Occipital lobe (tissue), 2 donors: ENCODE results near the gene KCTD15. TPM values are rescaled to one million over a fixed set of nuclear protein-coding genes. Genes with fewer than 3 reads are reported as not detected.

ENCODE experiments used
- DNase-seq: peaks from one replicate; lab custom pipeline; 2025; lab: John Stamatoyannopoulos, UW
- total RNA-seq: library from RNA; depleted of rRNA; stranded (reverse); fragments of >200 nt; gene quantifications from one replicate; pipeline ENCODE4 v1.2.3, GENCODE V29; 2014

The KCTD15 gene
- total RNA-seq, 1 donor from 2014 or later: 85.5 TPM

DNA sequence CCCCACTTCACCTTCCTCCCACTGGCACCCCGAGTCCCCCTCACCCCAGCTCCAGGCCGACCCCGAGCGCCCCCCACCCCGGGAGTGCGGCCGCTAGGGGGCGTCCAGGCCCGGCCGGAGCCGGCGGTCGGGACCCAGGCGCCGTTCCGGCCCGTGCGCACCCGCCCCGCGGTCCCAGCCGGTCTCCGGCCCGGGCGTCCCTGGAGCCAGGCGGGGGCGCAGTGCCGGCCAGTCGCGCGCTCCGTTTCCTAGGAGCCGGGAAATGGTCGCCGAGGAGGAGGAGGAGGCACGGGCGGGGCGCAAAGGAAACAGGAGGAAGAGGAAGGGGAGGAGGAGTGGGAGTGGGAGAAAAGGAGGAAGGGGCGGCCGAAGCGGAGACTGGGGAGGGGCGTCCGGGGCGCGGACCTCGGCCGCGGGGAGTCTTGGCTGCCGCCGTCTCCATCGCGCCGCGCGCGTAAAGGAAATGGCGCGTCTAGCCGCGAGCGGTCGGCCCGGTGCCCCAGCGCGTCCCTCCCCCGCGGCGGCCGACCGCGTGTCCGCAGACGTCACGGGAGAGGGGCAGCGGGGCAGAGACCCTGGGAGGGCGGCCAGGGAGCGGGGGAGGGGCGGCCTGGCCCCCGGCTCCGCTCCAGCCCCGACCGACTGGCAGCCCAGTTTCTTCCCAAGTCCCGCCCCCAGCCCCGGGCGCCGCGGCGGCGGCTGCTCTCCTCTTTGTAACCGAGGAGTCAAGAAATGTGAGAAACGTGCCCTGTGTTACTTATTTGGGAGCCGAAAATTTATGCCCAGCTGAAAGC lies 1.1 kb upstream of the KCTD15 start:
- DNase-seq: peak; percentile 39

DNA sequence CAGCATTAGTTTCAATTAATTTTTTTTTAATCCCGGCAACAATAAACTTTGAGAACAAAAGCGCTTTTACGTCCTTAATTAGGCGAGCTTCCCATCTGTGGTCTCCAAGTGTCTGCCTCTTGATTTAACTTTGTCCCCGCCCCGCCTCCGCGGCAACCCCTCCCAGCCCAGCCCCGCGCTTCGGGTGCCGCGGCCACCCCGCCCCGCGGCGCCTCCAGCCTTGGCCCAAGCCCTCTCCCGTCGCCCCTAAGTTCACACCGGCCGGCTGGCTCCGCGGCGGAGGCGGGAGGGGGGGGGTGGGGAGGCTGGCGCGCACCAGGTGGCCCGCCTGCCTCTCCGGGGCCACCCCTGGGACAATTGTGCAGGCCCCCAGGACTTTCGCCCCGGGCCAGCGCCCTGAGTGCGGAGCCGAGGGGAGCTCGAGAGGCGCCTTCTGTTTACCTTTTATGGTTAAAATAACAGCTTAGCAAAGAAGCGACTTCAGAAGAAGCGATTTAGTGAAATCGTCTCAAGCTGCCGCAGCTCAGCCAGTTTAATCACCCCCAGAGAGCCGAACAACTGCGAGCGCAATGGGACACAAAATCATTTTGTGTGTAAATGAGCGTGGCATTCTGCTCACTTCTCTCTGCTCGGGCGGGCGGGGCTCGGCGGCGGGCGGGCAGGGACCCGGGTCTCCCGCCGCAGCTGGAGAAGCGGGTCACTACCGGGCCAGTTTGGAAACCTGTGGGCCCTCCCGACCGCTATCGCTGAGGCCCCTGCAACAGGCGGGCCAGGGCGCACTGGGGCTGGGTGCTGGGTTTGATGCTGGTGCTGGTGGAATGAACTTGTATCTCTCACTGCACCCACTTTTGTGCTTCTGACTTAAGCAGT lies 1.4 kb downstream of the KCTD15 start:
- DNase-seq: no peak

DNA sequence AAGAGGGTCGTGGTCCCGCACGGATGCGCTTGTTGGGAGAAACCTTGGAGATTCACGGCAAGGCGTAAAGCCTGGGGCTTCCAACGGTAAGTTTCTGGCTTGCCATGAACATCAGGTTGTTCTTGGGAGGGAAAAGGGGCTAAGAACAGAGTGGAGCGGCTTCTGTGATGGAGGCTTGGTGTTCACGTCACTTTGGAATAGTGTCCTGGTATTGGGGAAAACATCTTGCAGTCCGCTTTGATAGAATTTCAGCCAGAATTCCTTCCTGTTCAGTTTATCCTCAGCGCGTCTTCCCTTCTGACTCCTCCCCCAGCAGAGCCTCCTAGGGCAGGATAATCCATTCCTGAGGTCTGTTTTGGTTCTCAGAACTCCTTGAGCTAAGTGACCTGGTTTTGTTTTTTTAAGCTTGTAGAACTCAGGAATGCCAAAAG lies 2.0 kb downstream of the KCTD15 start:
- no peak for DNase-seq

GRCh38 chr19:33799476-33799875 lies 2.8 kb downstream of the KCTD15 start:
- DNase-seq: no peak

- DNase-seq: no peak
Measured at GRCh38 chr19:33800012-33800680, 3.5 kb downstream of the KCTD15 start.

- no peak for DNase-seq
Measured at GRCh38 chr19:33801411-33801810, 4.7 kb downstream of the KCTD15 start.

- DNase-seq: no peak
Measured at GRCh38 chr19:33802001-33802400, 5.3 kb downstream of the KCTD15 start.

- no peak for DNase-seq
Measured at GRCh38 chr19:33802801-33803200, 6.1 kb downstream of the KCTD15 start.

- no peak for DNase-seq
Measured at GRCh38 chr19:33803383-33803782, 6.7 kb downstream of the KCTD15 start.

DNA sequence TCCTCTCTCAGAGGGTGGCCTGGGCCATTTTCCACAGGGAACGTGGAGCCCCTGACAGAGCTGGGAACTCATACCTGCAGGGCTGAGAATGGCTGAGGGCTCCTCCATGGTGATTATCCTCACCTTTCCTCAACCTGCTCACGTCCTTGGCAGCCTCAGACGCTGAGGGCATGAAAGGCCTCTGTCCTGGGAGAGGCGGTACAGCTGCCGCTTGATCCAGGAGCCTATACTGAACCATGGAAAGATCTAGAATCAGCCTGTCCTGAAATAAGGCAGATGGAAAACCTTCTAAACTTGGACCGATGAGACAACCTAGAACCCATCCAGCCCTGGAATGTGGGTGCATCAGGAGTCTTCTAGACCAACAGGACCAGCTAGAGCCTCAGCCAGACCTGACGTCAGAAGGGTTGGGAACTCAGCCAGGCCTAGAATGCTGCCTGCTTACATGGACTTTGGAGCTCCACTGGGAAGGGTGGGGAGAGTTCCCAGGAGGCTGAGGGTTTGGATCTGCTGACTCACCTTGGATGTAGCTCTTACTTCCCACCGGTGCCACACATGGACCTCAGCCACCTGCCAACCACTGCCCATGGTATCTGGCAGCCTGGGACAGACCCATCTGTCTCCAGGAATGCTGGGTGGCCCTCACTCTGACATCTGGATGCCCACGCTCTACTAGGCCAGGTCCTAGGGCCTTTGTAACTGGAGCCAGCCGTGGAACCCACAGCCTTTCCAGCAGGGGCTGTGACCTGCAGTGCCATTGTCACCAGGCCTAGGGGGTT lies 7.5 kb downstream of the KCTD15 start:
- no peak for DNase-seq

- no peak for DNase-seq
Measured at GRCh38 chr19:33805313-33805712, 8.6 kb downstream of the KCTD15 start.

DNA sequence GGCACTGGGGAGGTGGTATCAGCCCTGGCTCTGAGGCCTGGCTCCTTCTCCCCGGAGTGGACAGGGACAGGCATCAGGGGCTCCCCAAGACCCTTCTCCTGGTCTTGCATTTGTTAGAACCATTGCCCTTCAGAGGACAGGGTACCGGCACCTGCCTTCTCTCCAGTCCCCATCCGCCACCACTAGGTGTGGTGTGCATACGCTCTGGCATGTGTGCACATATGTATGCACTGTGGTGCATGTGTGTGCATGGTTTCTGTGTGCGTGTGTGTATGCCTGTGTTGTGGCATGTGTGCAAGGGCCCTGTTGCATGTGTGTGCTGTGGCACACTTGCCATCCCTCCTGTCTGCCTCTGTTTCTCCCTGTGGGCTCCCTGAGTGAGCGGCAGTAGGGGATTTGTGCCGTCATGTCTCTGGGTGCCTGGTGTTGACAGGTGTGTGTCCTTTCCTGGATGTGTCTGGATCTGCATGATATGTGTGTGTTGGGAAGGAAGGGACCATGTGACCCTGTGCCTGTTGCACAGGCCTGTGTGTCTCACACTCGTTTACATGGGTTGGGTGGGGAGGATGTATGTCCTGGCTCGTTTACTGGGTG lies 9.3 kb downstream of the KCTD15 start:
- no peak for DNase-seq

GRCh38 chr19:33806434-33806881 lies 9.8 kb downstream of the KCTD15 start:
- DNase-seq: no peak

- no peak for DNase-seq
Measured at GRCh38 chr19:33808399-33808798, 11.7 kb downstream of the KCTD15 start.

GRCh38 chr19:33809960-33810359 lies 13.3 kb downstream of the KCTD15 start:
- DNase-seq: no peak

GRCh38 chr19:33810821-33811220 lies 14.2 kb downstream of the KCTD15 start:
- no peak for DNase-seq

GRCh38 chr19:33811246-33811645 lies 14.6 kb downstream of the KCTD15 start:
- DNase-seq: no peak

GRCh38 chr19:33811736-33812387 lies 15.2 kb downstream of the KCTD15 start:
- no peak for DNase-seq

DNA sequence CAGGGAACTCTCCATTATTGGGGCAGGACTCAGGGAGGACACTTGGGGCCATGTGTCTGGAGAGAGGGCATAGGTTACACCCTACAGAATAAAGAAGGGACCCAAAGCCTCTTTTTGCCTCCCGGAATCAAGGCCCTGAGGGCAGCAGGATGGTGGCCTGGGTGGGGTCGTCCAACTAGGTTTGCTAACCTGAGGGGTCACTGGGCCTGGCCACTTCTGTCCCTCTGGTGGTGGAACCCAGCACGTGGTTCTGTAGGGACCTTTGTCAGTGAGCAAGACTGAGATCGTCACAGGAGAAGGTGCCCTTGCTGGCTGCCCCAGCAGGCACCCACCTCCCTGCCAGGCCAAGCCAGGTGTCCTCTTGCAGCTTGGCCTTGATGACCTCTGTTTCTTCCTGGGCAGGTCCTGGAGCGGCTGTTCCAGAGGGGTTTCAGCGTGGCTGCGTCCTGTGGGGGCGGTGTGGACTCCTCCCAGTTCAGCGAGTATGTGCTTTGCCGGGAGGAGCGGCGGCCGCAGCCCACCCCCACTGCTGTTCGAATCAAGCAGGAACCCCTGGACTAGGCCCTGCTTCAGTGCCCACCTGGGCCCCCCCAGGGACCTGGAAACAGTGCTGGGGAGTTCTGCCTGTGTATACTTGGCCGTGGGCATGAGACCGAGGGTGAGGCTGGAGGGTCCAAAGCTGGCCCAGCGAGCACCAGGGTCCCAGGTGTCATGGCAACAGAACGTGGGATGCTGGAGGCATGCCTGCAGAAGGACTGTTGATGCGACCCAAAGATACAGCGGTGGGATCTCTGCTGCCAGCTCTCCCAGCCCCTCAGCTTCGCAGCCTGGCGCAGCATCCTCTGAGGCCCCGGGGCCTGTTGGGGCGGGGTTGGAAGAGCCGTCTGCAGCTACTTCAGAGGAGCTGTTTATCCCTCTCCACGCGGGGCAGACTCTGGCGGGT lies 16.0 kb downstream of the KCTD15 start:
- no peak for DNase-seq
